Body of pancreas (tissue), 4 donors: ENCODE measurements around the gene IFIT1B. TPM values are rescaled to one million over a fixed set of nuclear protein-coding genes. Genes with fewer than 3 reads are reported as not detected.

Source experiments
- ATAC-seq: fragments of 150-250 bp; one replicate; pipeline ENCODE4 v1.9.1; 2016
- DNase-seq, 4 donors: peaks; one replicate each; pipeline ENCODE4 v3.0.0-alpha.2; 2019
- H3K27ac ChIP-seq, 4 donors: fragments of 200-600 bp; sonication (generic); 1 replicate in 3 of 4; 2 replicates in 1 of 4; pipeline versions ENCODE4 v1.5.1 to v1.6.1; 2016 to 2019; ENCODE audit warnings: mild to moderate bottlenecking in 1 of 4, mixed read lengths in 1 of 4, moderate library complexity in 1 of 4
- H3K27me3 ChIP-seq, 2 donors: fragments of 200-600 bp; sonication (generic); one replicate each; pipeline ENCODE4 v1.6.0; 2016; ENCODE audit warnings: mild to moderate bottlenecking in 1 of 2
- H3K36me3 ChIP-seq, 2 donors: fragments of 200-600 bp; sonication (generic); replicated peaks in 1 of 2; 2 replicates each; pipeline ENCODE4 v1.5.1; 2016; ENCODE audit warnings: low read depth in 2 of 2; ENCODE audit not compliant: insufficient read depth in 1 of 2
- H3K4me1 ChIP-seq: fragments of 200-600 bp; sonication (generic); one replicate; pipeline ENCODE4 v1.6.0; 2016
- H3K4me3 ChIP-seq, 2 donors: fragments of 200-600 bp; sonication (generic); 1 replicate in 1 of 2; 2 replicates in 1 of 2; pipeline ENCODE4 v1.5.1; 2016 to 2019
- H3K9me3 ChIP-seq, 3 donors: fragments of 200-600 bp; sonication (generic); 1 replicate in 2 of 3; 2 replicates in 1 of 3; pipeline ENCODE4 v1.5.1; 2016
- POLR2A ChIP-seq, 3 donors: fragments of 450-650 bp; IDR thresholded peaks; one replicate each; pipeline ENCODE4 v1.6.1; 2016; ENCODE audit warnings: antibody characterized with exemption in 3 of 3, mild to moderate bottlenecking in 2 of 3
- WGBS, 2 donors: methylation state at CpG; one replicate each; pipeline ENCODE4 v1.1.5; 2017; 5-methylcytosine and 5-hydroxymethylcytosine counted together
- intact Hi-C: fragments of 100-400 bp; cut with DNase I; formaldehyde crosslinking; loops from one replicate; pipeline ENCODE4 v1.15.1; 2023
- total RNA-seq, 2 donors: library from RNA; depleted of rRNA; stranded (reverse); fragments of >200 nt; gene quantifications; one replicate each; pipeline ENCODE4 v1.1.0, GENCODE V29; 2016
- TF ChIP-seq, protein P1 (sequence below), 7 experiments: fragments of 450-650 bp in 4 of 7; fragments of 200-600 bp in 3 of 7; sonication (generic) in 3 of 7; IDR thresholded peaks; one replicate each; pipeline ENCODE4 v1.5.1; 2016 to 2019; ENCODE audit warnings: antibody characterized with exemption in 7 of 7

The IFIT1B gene
- total RNA-seq, 2 donors from 2014 or later = not detected

DNA sequence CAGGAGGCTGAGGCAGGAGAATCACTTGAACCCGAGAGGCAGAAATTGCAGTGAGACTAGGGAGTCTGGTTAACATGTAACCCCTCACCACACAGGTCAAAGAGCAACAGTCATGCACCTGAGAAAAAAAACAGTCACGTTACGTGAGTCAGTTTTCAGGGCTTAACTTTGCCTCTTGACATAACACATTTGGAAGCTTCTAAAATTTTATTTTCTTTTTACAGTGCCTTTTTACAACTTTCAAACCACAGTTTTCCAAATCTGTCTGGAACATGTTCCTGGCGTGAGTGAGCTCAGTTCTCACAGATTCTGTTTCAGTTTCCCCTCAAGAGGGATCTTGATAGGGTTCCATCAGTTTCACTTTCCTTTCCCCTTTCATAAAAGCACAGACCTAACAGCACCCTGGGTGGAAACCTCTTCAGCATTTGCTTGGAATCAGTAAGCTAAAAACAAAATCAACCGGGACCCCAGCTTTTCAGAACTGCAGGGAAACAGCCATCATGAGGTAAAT is 45.7 kb upstream of the IFIT1B start:
- no peak overlapping the region for H3K4me3 ChIP-seq
- H3K4me1 ChIP-seq = peaks cover 41% of the 10 kb centered on the region
- intact Hi-C loops = no loop called here
- H3K27ac ChIP-seq = peak overlapping the region in 3 of 4 donors; percentile 68 to 80 (median 76)
- no peaks in the 10 kb centered on the region for H3K36me3 ChIP-seq
- TF ChIP-seq, protein P1, sequence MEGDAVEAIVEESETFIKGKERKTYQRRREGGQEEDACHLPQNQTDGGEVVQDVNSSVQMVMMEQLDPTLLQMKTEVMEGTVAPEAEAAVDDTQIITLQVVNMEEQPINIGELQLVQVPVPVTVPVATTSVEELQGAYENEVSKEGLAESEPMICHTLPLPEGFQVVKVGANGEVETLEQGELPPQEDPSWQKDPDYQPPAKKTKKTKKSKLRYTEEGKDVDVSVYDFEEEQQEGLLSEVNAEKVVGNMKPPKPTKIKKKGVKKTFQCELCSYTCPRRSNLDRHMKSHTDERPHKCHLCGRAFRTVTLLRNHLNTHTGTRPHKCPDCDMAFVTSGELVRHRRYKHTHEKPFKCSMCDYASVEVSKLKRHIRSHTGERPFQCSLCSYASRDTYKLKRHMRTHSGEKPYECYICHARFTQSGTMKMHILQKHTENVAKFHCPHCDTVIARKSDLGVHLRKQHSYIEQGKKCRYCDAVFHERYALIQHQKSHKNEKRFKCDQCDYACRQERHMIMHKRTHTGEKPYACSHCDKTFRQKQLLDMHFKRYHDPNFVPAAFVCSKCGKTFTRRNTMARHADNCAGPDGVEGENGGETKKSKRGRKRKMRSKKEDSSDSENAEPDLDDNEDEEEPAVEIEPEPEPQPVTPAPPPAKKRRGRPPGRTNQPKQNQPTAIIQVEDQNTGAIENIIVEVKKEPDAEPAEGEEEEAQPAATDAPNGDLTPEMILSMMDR (IDR thresholded peaks at IDR 0.05) = no peak
- TF ChIP-seq POLR2A (IDR thresholded peaks at IDR 0.05) = no peak
- DNase-seq (peak in 1 of 4 donors; percentile 46), ATAC-seq (peak; percentile 45)
- H3K9me3 ChIP-seq = no peaks in the 10 kb centered on the region
- 3 to 31% methylated on average over 5 of the region's 5 CpGs for WGBS, 2 donors
- H3K27me3 ChIP-seq = no peaks in the 10 kb centered on the region

DNA sequence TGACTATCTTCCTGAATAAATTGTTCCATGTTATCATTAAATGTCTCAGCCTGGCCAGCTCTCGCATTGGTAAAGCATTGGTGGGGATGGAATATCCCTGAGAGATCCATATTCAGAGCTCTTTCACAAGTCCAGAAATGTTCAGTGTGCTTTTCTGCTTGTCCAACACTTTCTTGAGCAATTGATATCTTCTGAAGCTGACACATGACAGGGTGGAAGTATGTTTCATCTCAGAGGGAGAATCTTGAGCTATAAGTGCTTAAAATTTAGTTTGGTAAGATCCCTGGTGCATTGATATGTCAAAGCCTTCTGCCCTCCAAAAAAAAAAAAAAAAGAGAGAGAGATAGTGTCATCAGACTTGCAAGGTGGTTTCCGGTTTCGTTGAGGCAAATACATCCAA is 42.6 kb upstream of the IFIT1B start:
- ATAC-seq = no peak
- Histone ChIP-seq H3K4me3 (no peak overlapping the region), H3K4me1 (peaks cover 24% of the 10 kb centered on the region), H3K9me3 (no peaks in the 10 kb centered on the region), H3K27ac (no peak overlapping the region), H3K36me3 (no peaks in the 10 kb centered on the region), H3K27me3 (no peaks in the 10 kb centered on the region)
- 93 to 98% methylated on average over 3 of the region's 3 CpGs for WGBS, 2 donors
- TF ChIP-seq, protein P1 (IDR thresholded peaks at IDR 0.05) = no peak
- TF ChIP-seq POLR2A (IDR thresholded peaks at IDR 0.05) = no peak
- DNase-seq = no peak
- intact Hi-C loops = no loop called here

DNA sequence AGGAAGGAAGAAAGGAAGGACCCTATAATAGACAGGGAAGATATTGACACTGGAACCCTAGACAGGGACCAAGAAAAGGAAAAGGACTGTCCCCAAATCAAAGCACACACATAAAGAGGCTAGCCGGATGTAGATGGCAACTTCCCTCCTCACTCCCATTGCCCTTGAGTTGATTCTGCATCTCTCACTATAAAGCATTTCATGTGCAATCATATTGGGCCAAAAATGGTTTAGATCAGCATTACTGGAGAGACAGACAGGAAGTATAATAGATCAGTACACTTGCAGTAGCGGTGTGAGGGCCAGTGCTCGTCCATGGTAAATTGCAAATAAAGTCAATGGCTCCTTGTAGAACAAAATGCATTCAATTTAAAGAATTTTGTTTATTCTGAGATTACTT is 41.6 kb upstream of the IFIT1B start:
- no peak for TF ChIP-seq POLR2A (IDR thresholded peaks at IDR 0.05)
- TF ChIP-seq, protein P1 (IDR thresholded peaks at IDR 0.05) = no peak
- DNase-seq (no peak), ATAC-seq (no peak)
- no peak overlapping the region for H3K4me3 ChIP-seq
- no peaks in the 10 kb centered on the region for H3K27me3 ChIP-seq
- WGBS, 2 donors = 89% methylated on average over 3 of the region's 3 CpGs
- H3K9me3 ChIP-seq = no peaks in the 10 kb centered on the region
- intact Hi-C loops = no loop called here
- no peak overlapping the region for H3K27ac ChIP-seq
- H3K36me3 ChIP-seq = no peaks in the 10 kb centered on the region
- H3K4me1 ChIP-seq = peaks cover 18% of the 10 kb centered on the region

DNA sequence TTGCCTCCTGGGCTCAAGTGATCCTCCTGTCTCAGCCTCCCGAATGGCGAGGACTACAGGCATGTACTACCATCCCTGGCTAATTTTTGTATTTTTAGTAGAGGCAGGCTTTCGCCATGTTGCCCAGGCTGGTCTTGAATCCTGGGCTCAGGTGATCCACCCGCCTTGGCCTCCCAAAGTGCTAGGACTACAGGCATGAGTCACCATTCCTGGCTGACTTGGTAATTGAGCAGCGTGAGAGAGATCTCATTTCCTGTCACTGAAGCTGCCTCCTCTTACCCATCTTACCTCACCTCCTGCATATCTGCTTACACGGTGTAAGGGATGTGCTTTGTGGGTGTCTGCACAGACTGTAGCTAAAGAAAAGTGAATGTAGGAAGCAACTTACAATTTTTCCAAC is 40.4 kb upstream of the IFIT1B start:
- Histone ChIP-seq H3K9me3 (no peaks in the 10 kb centered on the region), H3K27me3 (no peaks in the 10 kb centered on the region), H3K36me3 (no peaks in the 10 kb centered on the region), H3K4me1 (peaks cover 17% of the 10 kb centered on the region), H3K27ac (no peak overlapping the region), H3K4me3 (no peak overlapping the region)
- DNase-seq = no peak
- no peak for TF ChIP-seq POLR2A (IDR thresholded peaks at IDR 0.05)
- TF ChIP-seq, protein P1 (IDR thresholded peaks at IDR 0.05) = no peak
- ATAC-seq = no peak
- intact Hi-C loops = no loop called here
- 87 to 91% methylated on average over 6 of the region's 6 CpGs for WGBS, 2 donors

DNA sequence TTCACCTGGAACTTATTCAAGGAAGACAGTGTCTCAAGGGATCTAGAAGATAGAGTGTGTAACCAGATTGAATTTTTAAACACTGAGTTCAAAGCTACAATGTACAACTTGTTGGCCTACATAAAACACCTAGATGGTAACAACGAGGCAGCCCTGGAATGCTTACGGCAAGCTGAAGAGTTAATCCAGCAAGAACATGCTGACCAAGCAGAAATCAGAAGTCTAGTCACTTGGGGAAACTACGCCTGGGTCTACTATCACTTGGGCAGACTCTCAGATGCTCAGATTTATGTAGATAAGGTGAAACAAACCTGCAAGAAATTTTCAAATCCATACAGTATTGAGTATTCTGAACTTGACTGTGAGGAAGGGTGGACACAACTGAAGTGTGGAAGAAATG is 39.1 kb upstream of the IFIT1B start:
- Histone ChIP-seq H3K27ac (no peak overlapping the region), H3K4me3 (no peak overlapping the region), H3K4me1 (peaks cover 4% of the 10 kb centered on the region), H3K9me3 (no peaks in the 10 kb centered on the region), H3K36me3 (no peaks in the 10 kb centered on the region), H3K27me3 (no peaks in the 10 kb centered on the region)
- DNase-seq = no peak
- ATAC-seq = no peak
- intact Hi-C loops = no loop called here
- 91 to 93% methylated on average over 3 of the region's 3 CpGs for WGBS, 2 donors
- no peak for TF ChIP-seq POLR2A (IDR thresholded peaks at IDR 0.05)
- TF ChIP-seq, protein P1 (IDR thresholded peaks at IDR 0.05) = no peak
